ENCODE results near the gene ARHGEF12. TPM values are rescaled to one million over a fixed set of nuclear protein-coding genes. Genes with fewer than 3 reads are reported as not detected.

The ARHGEF12 gene
- total and polyA plus RNA-seq, 10 of the 15 experiments (the other 5 are each of a cell fraction or from before 2014, with no cell fraction given) = 2.7 to 40.8 (median 20.9) TPM

- H4K20me1 ChIP-seq (ENCODE audit: control insufficient read depth, insufficient read depth) = no peaks in the 10 kb centered on the region
- no peaks in the 10 kb centered on the region for H3K79me2 ChIP-seq (ENCODE audit: control insufficient read depth, insufficient read depth, low read length)
- H3K9ac ChIP-seq (ENCODE audit: control insufficient read depth, insufficient read depth, low read length) = no peak overlapping the region
- TF ChIP-seq, protein P1, sequence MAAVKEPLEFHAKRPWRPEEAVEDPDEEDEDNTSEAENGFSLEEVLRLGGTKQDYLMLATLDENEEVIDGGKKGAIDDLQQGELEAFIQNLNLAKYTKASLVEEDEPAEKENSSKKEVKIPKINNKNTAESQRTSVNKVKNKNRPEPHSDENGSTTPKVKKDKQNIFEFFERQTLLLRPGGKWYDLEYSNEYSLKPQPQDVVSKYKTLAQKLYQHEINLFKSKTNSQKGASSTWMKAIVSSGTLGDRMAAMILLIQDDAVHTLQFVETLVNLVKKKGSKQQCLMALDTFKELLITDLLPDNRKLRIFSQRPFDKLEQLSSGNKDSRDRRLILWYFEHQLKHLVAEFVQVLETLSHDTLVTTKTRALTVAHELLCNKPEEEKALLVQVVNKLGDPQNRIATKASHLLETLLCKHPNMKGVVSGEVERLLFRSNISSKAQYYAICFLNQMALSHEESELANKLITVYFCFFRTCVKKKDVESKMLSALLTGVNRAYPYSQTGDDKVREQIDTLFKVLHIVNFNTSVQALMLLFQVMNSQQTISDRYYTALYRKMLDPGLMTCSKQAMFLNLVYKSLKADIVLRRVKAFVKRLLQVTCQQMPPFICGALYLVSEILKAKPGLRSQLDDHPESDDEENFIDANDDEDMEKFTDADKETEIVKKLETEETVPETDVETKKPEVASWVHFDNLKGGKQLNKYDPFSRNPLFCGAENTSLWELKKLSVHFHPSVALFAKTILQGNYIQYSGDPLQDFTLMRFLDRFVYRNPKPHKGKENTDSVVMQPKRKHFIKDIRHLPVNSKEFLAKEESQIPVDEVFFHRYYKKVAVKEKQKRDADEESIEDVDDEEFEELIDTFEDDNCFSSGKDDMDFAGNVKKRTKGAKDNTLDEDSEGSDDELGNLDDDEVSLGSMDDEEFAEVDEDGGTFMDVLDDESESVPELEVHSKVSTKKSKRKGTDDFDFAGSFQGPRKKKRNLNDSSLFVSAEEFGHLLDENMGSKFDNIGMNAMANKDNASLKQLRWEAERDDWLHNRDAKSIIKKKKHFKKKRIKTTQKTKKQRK (IDR thresholded peaks at IDR 0.05; ENCODE audit: low read depth, low read length) = no peak
- no peak for TF ChIP-seq NR2C1 (IDR thresholded peaks at IDR 0.05)
- TF ChIP-seq, protein P2, sequence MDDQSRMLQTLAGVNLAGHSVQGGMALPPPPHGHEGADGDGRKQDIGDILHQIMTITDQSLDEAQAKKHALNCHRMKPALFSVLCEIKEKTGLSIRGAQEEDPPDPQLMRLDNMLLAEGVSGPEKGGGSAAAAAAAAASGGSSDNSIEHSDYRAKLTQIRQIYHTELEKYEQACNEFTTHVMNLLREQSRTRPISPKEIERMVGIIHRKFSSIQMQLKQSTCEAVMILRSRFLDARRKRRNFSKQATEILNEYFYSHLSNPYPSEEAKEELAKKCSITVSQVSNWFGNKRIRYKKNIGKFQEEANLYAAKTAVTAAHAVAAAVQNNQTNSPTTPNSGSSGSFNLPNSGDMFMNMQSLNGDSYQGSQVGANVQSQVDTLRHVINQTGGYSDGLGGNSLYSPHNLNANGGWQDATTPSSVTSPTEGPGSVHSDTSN (IDR thresholded peaks at IDR 0.05; ENCODE audit: insufficient replicate concordance, low read depth, low read length) = no peak
- no peak for TF ChIP-seq RUNX3 (IDR thresholded peaks at IDR 0.05; ENCODE audit: low read length)
- TF ChIP-seq MYB (IDR thresholded peaks at IDR 0.05; ENCODE audit: borderline replicate concordance, low read depth, low read length) = no peak
- TF ChIP-seq, protein P3, sequence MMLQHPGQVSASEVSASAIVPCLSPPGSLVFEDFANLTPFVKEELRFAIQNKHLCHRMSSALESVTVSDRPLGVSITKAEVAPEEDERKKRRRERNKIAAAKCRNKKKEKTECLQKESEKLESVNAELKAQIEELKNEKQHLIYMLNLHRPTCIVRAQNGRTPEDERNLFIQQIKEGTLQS (IDR thresholded peaks at IDR 0.05; ENCODE audit: borderline replicate concordance, extremely low read depth, low read depth, low read length) = no peak
- TF ChIP-seq, protein P4, sequence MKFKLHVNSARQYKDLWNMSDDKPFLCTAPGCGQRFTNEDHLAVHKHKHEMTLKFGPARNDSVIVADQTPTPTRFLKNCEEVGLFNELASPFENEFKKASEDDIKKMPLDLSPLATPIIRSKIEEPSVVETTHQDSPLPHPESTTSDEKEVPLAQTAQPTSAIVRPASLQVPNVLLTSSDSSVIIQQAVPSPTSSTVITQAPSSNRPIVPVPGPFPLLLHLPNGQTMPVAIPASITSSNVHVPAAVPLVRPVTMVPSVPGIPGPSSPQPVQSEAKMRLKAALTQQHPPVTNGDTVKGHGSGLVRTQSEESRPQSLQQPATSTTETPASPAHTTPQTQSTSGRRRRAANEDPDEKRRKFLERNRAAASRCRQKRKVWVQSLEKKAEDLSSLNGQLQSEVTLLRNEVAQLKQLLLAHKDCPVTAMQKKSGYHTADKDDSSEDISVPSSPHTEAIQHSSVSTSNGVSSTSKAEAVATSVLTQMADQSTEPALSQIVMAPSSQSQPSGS (IDR thresholded peaks at IDR 0.05; ENCODE audit: low read length) = no peak
- no peak for ATAC-seq
- FAIRE-seq = no peak
- RAD21 ChIA-PET (ENCODE audit: unreplicated experiment) = interaction anchor here (1.0 kb wide), 1 partner anchor 18 kb away, joined by 3 read pairs; no protein-coding TSS in a partner anchor
- no peaks in the 10 kb centered on the region for H3K9me3 ChIP-seq (replicated peaks; ENCODE audit: control insufficient read depth, insufficient read depth, low read length)
- H3K4me1 ChIP-seq (ENCODE audit: control insufficient read depth, insufficient read depth, low read length) = no peaks in the 10 kb centered on the region
- no TSS peak for BruUV-seq (replicated peaks)
- H3K36me3 ChIP-seq (ENCODE audit: control insufficient read depth in 2 of 2, insufficient read depth in 2 of 2, low read length in 1 of 2) = no peaks in the 10 kb centered on the region
- H3K27me3 ChIP-seq (replicated peaks in 1 of 2; ENCODE audit: control insufficient read depth in 2 of 2, insufficient read depth in 2 of 2, low read length in 1 of 2) = peaks cover 0 to 2% of the 10 kb centered on the region in 2 experiments; a peak in 2 of 4 replicates
- no peak overlapping the region for H3K27ac ChIP-seq (ENCODE audit: control insufficient read depth, insufficient read depth)
- no peak for DNase-seq (ENCODE audit: low read depth, low spot score)
- SMC1A ChIA-PET (ENCODE audit: uncharacterized antibody, unreplicated experiment) = interaction anchor here (0.9 to 3.3 kb wide), 4 partner anchors 15 to 83 kb away, joined by 3 to 18 read pairs (median 5); no protein-coding TSS in a partner anchor
- H2AFZ ChIP-seq (ENCODE audit: control insufficient read depth, low read depth, low read length) = no peak overlapping the region
- in situ Hi-C loops (cut with MboI) = no loop called here
- POLR2A ChIA-PET = interaction anchor here (1.4 kb wide), 1 partner anchor 8 kb away, joined by 3 read pairs; no protein-coding TSS in a partner anchor
- no peak overlapping the region for H3K4me3 ChIP-seq
- WGBS (ENCODE audit: insufficient coverage, insufficient replicate concordance, low lambda C conversion rate, missing lambda C conversion rate) = 39% methylated on average over 10 of the region's 10 CpGs
- H3K4me2 ChIP-seq (ENCODE audit: control insufficient read depth, insufficient read depth) = no peak overlapping the region
- CTCF ChIA-PET = interaction anchor here (0.6 to 1.9 kb wide), 5 partner anchors 9 to 81 kb away, joined by 3 to 13 read pairs (median 3); no protein-coding TSS in a partner anchor
- intact Hi-C loops (cut with micrococcal nuclease; ENCODE audit: unreplicated experiment) = no loop called here
Measured at GRCh38 chr11:120317689-120318480, 18.3 kb upstream of the ARHGEF12 start.
